GM18520 (cell line): ENCODE data around the gene SMG6.
"Not testable (repeated sequence)": the region's sequence is repeated elsewhere in the genome, so short reads cannot be mapped to it uniquely, and the experiment has no call there.

Experiments
- ATAC-seq: cut with Tn5 transposase; IDR thresholded peaks from one replicate; pipeline ENCODE4 v1.9.1; 2021; ENCODE audit not compliant: unreplicated experiment

The SMG6 gene

DNA sequence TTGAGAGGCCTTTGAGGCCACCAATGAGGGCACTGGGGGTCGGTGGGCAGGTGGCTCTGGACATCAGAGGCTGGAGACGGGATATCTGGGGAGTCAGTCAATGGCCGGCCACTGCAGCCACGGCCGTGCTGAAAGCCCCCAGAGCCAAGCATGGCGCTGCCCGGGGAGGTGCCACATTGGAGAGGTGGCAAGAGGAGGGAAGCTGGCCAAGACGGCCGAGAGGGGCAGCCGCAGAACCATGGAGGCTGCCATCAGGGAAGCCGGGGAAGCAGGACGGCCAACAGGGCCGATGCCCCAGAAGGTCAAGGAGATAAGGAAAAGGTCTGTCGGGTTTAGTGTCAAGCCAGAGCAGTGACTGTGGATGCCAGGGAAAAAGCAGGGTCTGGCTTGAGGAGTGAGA lies 288.3 kb downstream of the SMG6 start:
- no peak for ATAC-seq

DNA sequence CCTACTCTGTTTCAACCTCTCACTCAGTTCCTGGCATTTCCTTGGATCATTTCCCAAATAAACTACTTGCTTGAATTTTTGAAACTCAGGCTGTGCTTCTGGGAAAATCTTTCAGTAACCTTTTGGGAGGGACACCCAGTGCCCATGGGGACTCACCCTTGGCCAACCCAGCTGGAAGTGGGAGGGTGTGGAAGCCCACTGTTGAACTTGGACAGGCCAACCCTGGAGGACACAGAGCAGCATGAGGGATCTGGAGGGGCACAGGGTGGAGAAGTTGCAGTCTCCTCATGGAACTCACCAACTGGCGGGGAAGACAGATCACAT lies 289.6 kb downstream of the SMG6 start:
- no peak for ATAC-seq

DNA sequence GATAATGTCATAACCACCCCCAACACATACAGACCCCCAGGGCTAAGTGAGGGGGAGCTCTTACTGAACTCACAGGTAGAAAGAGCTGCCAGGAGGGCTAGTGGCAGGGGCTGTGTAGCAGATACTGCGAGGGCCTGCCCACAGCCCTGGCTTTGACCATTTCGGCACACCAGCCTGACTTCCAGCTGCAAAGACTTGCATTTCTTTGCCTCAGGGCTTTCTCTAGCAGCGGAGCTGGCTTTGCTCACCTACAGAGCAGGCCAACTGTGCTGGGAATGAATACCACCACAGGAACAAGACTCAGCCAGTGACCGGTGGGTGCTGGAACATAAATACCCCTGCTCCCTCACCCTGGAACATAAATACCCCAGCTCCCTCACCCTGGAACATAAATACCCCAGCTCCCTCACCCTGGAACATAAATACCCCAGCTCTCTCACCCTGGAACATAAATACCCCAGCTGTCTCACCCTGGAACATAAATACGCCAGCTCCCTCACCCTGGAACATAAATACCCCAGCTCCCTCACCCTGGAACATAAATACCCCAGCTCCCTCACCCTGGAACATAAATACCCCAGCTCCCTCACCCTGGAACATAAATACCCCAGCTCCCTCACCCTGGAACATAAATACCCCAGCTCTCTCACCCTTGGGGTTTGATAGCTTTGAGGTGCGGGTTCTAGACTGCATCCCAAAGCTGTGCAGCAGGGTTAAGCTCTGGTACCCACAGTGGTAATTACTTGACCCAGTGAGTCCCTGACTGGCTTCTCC lies 290.2 kb downstream of the SMG6 start:
- not testable (repeated sequence) for ATAC-seq

DNA sequence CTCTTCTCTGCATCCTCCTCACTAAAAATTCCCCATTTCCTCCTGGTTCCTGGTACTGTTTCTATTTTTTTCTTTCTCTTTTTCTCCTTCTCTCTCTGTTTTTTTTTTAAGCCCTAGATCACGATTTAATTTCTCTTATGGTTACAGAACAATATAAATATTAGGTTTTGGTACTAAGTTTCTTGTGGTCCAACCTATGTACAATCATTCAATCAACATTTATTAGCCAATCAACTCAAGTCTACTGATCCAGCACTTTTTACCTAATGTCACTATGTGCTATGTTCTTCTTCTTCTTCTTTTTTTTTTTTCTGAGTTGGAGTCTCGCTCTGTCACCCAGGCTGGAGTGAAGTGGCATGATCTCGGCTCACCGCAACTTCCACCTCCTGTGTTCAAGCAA lies 291.1 kb downstream of the SMG6 start:
- no peak for ATAC-seq

DNA sequence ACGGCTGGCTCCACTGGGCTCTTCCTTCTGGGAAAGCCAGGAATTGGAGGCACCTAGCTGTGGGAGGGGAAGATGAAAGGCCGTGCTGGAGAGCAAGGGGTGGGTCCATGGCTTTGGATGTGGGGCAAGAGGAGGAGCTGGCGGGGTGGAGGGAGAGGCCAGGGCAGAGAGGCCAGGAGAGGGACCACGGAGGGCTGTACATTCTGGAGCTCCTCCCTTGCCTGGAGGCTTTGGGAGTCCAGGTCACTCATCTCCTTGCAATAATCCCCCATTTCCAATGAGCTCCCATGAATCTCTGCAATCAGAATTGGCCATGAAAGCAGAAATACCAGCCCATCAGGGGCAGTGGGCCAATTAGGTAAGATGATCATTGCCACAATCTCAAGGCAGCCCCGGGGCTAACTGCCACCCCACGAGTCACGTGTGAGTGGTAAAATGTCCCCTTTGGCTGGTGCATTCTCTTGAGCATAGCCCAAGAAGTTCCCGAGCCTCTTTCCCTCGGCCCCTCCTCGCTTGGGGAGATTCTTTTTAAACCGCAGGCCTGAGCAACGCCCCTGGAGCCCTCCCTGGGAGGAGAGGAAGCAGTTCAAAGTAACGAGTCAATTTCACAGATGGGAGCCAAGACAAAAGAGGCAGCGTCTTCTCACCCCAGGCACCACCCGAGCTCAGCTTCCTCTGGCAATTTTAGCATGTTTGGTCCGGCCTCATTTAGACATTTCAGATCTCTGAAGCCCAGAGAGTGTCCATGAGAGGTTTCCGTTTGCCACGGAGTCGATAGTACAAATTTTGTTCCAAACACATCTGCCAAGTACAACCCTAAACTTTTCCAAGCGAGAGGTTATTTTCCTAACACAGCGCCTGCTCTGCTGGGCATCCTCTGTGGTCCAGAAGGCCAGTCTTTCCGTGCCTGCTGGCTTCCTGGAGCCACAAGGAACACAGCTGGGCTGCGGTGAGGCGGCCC lies 291.9 kb downstream of the SMG6 start:
- ATAC-seq, result no peak
